MM.1S (cell line): Measurements from ENCODE around the gene UMOD.

Experiments
- DNase-seq: peaks from one replicate; pipeline ENCODE4 v3.0.0-alpha.2; 2015
- H2AFZ ChIP-seq: fragments of 300-600 bp; sonication (generic); 2 replicates; pipeline ENCODE4 v1.6.0; 2016; ENCODE audit warnings: antibody characterized with exemption, low read length
- H3F3A ChIP-seq: fragments of 300-600 bp; sonication (generic); 2 replicates; pipeline ENCODE4 v1.6.1; 2016; ENCODE audit warnings: mild to moderate bottlenecking, antibody characterized with exemption, low read length, moderate library complexity, mixed read lengths; ENCODE audit not compliant: insufficient read depth
- H3K27ac ChIP-seq: fragments of 300-600 bp; sonication (generic); 2 replicates; pipeline ENCODE4 v1.5.1; 2016; ENCODE audit warnings: mild to moderate bottlenecking, low read length
- H3K27me3 ChIP-seq: fragments of 300-600 bp; sonication (generic); replicated peaks from 2 replicates; pipeline ENCODE4 v1.6.0; 2016; ENCODE audit warnings: low read length; ENCODE audit not compliant: insufficient read depth
- H3K36me3 ChIP-seq: fragments of 300-600 bp; sonication (generic); replicated peaks from 2 replicates; pipeline ENCODE4 v1.6.1; 2016; ENCODE audit warnings: mild to moderate bottlenecking, low read length, mixed read lengths; ENCODE audit not compliant: insufficient read depth
- H3K4me1 ChIP-seq: fragments of 300-600 bp; sonication (generic); 2 replicates; pipeline ENCODE4 v1.6.1; 2016; ENCODE audit warnings: low read length, mixed read lengths
- H3K4me2 ChIP-seq: fragments of 300-600 bp; sonication (generic); 2 replicates; pipeline ENCODE4 v1.6.0; 2016; ENCODE audit warnings: low read depth, low read length
- H3K4me3 ChIP-seq: fragments of 300-600 bp; sonication (generic); 2 replicates; pipeline ENCODE4 v1.5.1; 2016; ENCODE audit warnings: low read length, mixed read lengths
- H3K79me2 ChIP-seq: fragments of 300-600 bp; sonication (generic); 2 replicates; pipeline ENCODE4 v1.6.1; 2016; ENCODE audit warnings: mixed run types, low read length, mixed read lengths
- H3K9ac ChIP-seq: fragments of 300-600 bp; sonication (generic); 2 replicates; pipeline ENCODE4 v1.6.1; 2016; ENCODE audit warnings: low read length, mixed read lengths
- H3K9me2 ChIP-seq: fragments of 300-600 bp; sonication (generic); replicated peaks from 2 replicates; pipeline ENCODE4 v1.6.1; 2016; ENCODE audit warnings: mild to moderate bottlenecking, low read length, mixed read lengths; ENCODE audit not compliant: insufficient read depth
- H3K9me3 ChIP-seq: fragments of 300-600 bp; sonication (generic); replicated peaks from 2 replicates; pipeline ENCODE4 v1.6.1; 2016; ENCODE audit warnings: mild to moderate bottlenecking, low read length, mixed read lengths; ENCODE audit not compliant: insufficient read depth
- H4K20me1 ChIP-seq: fragments of 300-600 bp; sonication (generic); 2 replicates; pipeline ENCODE4 v1.6.1; 2016; ENCODE audit warnings: mild to moderate bottlenecking, low read length, moderate library complexity, mixed read lengths; ENCODE audit not compliant: insufficient read depth
- CTCF ChIP-seq: fragments of 300-600 bp; sonication (generic); IDR thresholded peaks from 2 replicates; pipeline ENCODE4 v1.5.1; 2016; ENCODE audit warnings: antibody characterized with exemption, low read length, mixed read lengths
- EZH2 ChIP-seq: fragments of 300-600 bp; sonication (generic); optimal IDR thresholded peaks from 2 replicates; pipeline ENCODE3; 2017; ENCODE audit warnings: low read depth, mild to moderate bottlenecking, antibody characterized with exemption, low read length, mixed read lengths
- EZH2phosphoT487 ChIP-seq: fragments of 300-600 bp; sonication (generic); IDR thresholded peaks from 2 replicates; pipeline ENCODE4 v1.6.1; 2018; ENCODE audit warnings: antibody characterized with exemption, low read length

UMOD gene

GRCh38 chr16:20331635-20332034 is 20.9 kb downstream of the UMOD start:
- no peak overlapping the region for H3K4me3 ChIP-seq

GRCh38 chr16:20329392-20330138 is 22.9 kb downstream of the UMOD start:
- H3K36me3 ChIP-seq, result no peaks in the 10 kb centered on the region
- H3K4me3 ChIP-seq, result no peak overlapping the region
- H3K4me1 ChIP-seq, result no peaks in the 10 kb centered on the region
- no peaks in the 10 kb centered on the region for H3K27me3 ChIP-seq
- no peak overlapping the region for H3K9ac ChIP-seq
- no peak overlapping the region for H2AFZ ChIP-seq
- H3K9me2 ChIP-seq, result no peaks in the 10 kb centered on the region
- no peak overlapping the region for H3K27ac ChIP-seq
- H4K20me1 ChIP-seq, result no peaks in the 10 kb centered on the region
- H3K4me2 ChIP-seq, result no peak overlapping the region
- TF ChIP-seq EZH2phosphoT487, result no peak
- no peak for TF ChIP-seq CTCF
- TF ChIP-seq EZH2, result no peak
- H3K9me3 ChIP-seq, result no peaks in the 10 kb centered on the region
- no peak for DNase-seq
- no peaks in the 10 kb centered on the region for H3K79me2 ChIP-seq
- no peaks in the 10 kb centered on the region for H3F3A ChIP-seq

More at GRCh38 chr16:20331635-20332034, 20.9 kb downstream of the UMOD start:
- TF ChIP-seq EZH2 (no peak), EZH2phosphoT487 (no peak), CTCF (no peak)
- Histone ChIP-seq H3K9me2 (no peaks in the 10 kb centered on the region), H2AFZ (no peak overlapping the region), H3K27ac (no peak overlapping the region), H3K4me2 (no peak overlapping the region), H3K4me1 (no peaks in the 10 kb centered on the region), H3K9ac (no peak overlapping the region), H3K27me3 (no peaks in the 10 kb centered on the region), H3F3A (no peaks in the 10 kb centered on the region), H3K79me2 (no peaks in the 10 kb centered on the region), H4K20me1 (no peaks in the 10 kb centered on the region), H3K36me3 (no peaks in the 10 kb centered on the region), H3K9me3 (no peaks in the 10 kb centered on the region)
- DNase-seq, result no peak

- H3K4me1 ChIP-seq, result no peaks in the 10 kb centered on the region
- no peak for DNase-seq
- no peak within 1 kb of the TSS for H3K27ac ChIP-seq
Observed at GRCh38 chr16:20327444-20328041, 25.0 kb downstream of the UMOD start, which contains the start of gene GP2. GP2 (minus strand) TSS chr16:20327513; CDS start chr16:20326431, 1,082 bp downstream.

More at GRCh38 chr16:20327444-20328041, 25.0 kb downstream of the UMOD start, which contains the start of gene GP2:
- H3K9me3 ChIP-seq, result no peaks in the 10 kb centered on the region
- no peak within 1 kb of the TSS for H3K9ac ChIP-seq
- no peak within 1 kb of the TSS for H3K4me2 ChIP-seq
- H2AFZ ChIP-seq, result no peak within 1 kb of the TSS
- H3K36me3 ChIP-seq, result no peaks in the 10 kb centered on the region
- H3K27me3 ChIP-seq, result no peaks in the 10 kb centered on the region
- no peaks in the 10 kb centered on the region for H3F3A ChIP-seq
- no peaks in the 10 kb centered on the region for H3K9me2 ChIP-seq
- H3K4me3 ChIP-seq, result no peak within 1 kb of the TSS
- no peaks in the 10 kb centered on the region for H4K20me1 ChIP-seq
- no peaks in the 10 kb centered on the region for H3K79me2 ChIP-seq
- TF ChIP-seq CTCF (no peak), EZH2phosphoT487 (no peak), EZH2 (no peak)
